ENCODE measurements around the gene SGK2.

Gene SGK2

GRCh38 chr20:43558412-43559146, at the start of gene SGK2:
SGK2 (plus strand) TSS chr20:43559027; CDS start chr20:43566496, 7,469 bp downstream.
- TF ChIP-seq ZNF274 (IDR thresholded peaks at IDR 0.05; ENCODE audit: low read depth, low read length), result no peak
- H3K4me3 ChIP-seq (ENCODE audit: low read length), result no peak within 1 kb of the TSS

- TF ChIP-seq ZNF274 (IDR thresholded peaks at IDR 0.05; ENCODE audit: low read depth, low read length), result no peak
Measured at GRCh38 chr20:43511879-43512278, 46.9 kb upstream of the SGK2 start.

GRCh38 chr20:43513372-43513930, 45.4 kb upstream of the SGK2 start:
- H3K4me3 ChIP-seq (ENCODE audit: low read length), result peak overlapping the region; percentile 56; the same call in 1 of the 2 replicates

More at GRCh38 chr20:43511879-43512278, 46.9 kb upstream of the SGK2 start:
- no peak overlapping the region for H3K4me3 ChIP-seq (ENCODE audit: low read length)

GRCh38 chr20:43513931-43514647, 44.7 kb upstream of the SGK2 start:
- TF ChIP-seq ZNF274 (IDR thresholded peaks at IDR 0.05; ENCODE audit: low read depth, low read length), result no peak
- H3K4me3 ChIP-seq (ENCODE audit: low read length), result peak overlapping the region; percentile 65; the same call in 1 of the 2 replicates

More at GRCh38 chr20:43513372-43513930, 45.4 kb upstream of the SGK2 start:
- no peak for TF ChIP-seq ZNF274 (IDR thresholded peaks at IDR 0.05; ENCODE audit: low read depth, low read length)

GRCh38 chr20:43514648-43514999, 44.2 kb upstream of the SGK2 start:
- H3K4me3 ChIP-seq (ENCODE audit: low read length), result peak overlapping the region; percentile 65; the same call in 1 of the 2 replicates
- no peak for TF ChIP-seq ZNF274 (IDR thresholded peaks at IDR 0.05; ENCODE audit: low read depth, low read length)

GRCh38 chr20:43515628-43516027, 43.2 kb upstream of the SGK2 start:
- no peak for TF ChIP-seq ZNF274 (IDR thresholded peaks at IDR 0.05; ENCODE audit: low read depth, low read length)
- no peak overlapping the region; the same call in 1 of the 2 replicates for H3K4me3 ChIP-seq (ENCODE audit: low read length)

GRCh38 chr20:43516251-43516824, 42.5 kb upstream of the SGK2 start:
- no peak for TF ChIP-seq ZNF274 (IDR thresholded peaks at IDR 0.05; ENCODE audit: low read depth, low read length)
- no peak overlapping the region for H3K4me3 ChIP-seq (ENCODE audit: low read length)

- no peak for TF ChIP-seq ZNF274 (IDR thresholded peaks at IDR 0.05; ENCODE audit: low read depth, low read length)
- no peak overlapping the region for H3K4me3 ChIP-seq (ENCODE audit: low read length)
Measured at GRCh38 chr20:43520074-43520630, 38.7 kb upstream of the SGK2 start.

GRCh38 chr20:43525021-43525420, 33.8 kb upstream of the SGK2 start:
- H3K4me3 ChIP-seq (ENCODE audit: low read length), result no peak overlapping the region
- no peak for TF ChIP-seq ZNF274 (IDR thresholded peaks at IDR 0.05; ENCODE audit: low read depth, low read length)

GRCh38 chr20:43528258-43528875, 30.5 kb upstream of the SGK2 start:
- H3K4me3 ChIP-seq (ENCODE audit: low read length), result no peak overlapping the region
- TF ChIP-seq ZNF274 (IDR thresholded peaks at IDR 0.05; ENCODE audit: low read depth, low read length), result no peak

- H3K4me3 ChIP-seq (ENCODE audit: low read length), result no peak overlapping the region
- no peak for TF ChIP-seq ZNF274 (IDR thresholded peaks at IDR 0.05; ENCODE audit: low read depth, low read length)
Measured at GRCh38 chr20:43529051-43529450, 29.8 kb upstream of the SGK2 start.

GRCh38 chr20:43529457-43530153, 29.2 kb upstream of the SGK2 start:
- H3K4me3 ChIP-seq (ENCODE audit: low read length), result no peak overlapping the region
- no peak for TF ChIP-seq ZNF274 (IDR thresholded peaks at IDR 0.05; ENCODE audit: low read depth, low read length)
